AG04450 (cell line): ENCODE measurements around the gene ABCB11. TPM values are rescaled to one million over a fixed set of nuclear protein-coding genes. Genes with fewer than 3 reads are reported as not detected.

ENCODE experiments used
- CTCF ChIA-PET: fragments of 300-600, 350-600 bp; formaldehyde crosslinking; extraction: SDS; loops from one replicate; lab custom pipeline; 2022; ENCODE audit warnings: antibody characterized with exemption, inconsistent platforms; lab: Charles Lee
- POLR2A ChIA-PET: fragments of 350-600 bp; formaldehyde crosslinking; extraction: SDS; loops from one replicate; lab custom pipeline; 2021; ENCODE audit warnings: antibody characterized with exemption, inconsistent platforms; lab: Yijun Ruan, JAX
- DNase-seq: peaks from one replicate; pipeline ENCODE4 v3.0.0-alpha.2; 2011; ENCODE audit warnings: low read depth, low spot score
- H3K27ac ChIP-seq: one replicate; pipeline ENCODE4 v1.5.1; 2012; ENCODE audit warnings: low read depth, low read length, control low read depth
- H3K27me3 ChIP-seq: one replicate; pipeline ENCODE4 v1.6.0; 2012; ENCODE audit warnings: low read length; ENCODE audit not compliant: control insufficient read depth, insufficient read depth
- H3K4me3 ChIP-seq: 2 replicates; pipeline ENCODE4 v1.5.1; 2011; ENCODE audit warnings: mild to moderate bottlenecking, low read depth, low read length, control low read depth
- H3K9me3 ChIP-seq: 2 replicates; pipeline ENCODE4 v1.5.1; 2012; ENCODE audit warnings: low read length; ENCODE audit not compliant: control insufficient read depth, insufficient read depth
- CTCF ChIP-seq: IDR thresholded peaks from 2 replicates; pipeline ENCODE4 v1.5.1; 2011; ENCODE audit warnings: low read depth, low read length, control low read depth, inconsistent platforms
- polyA plus RNA-seq: library from polyadenylated mRNA; depleted of rRNA; stranded (reverse); fragments of >200 nt; gene quantifications from 2 replicates; pipeline ENCODE4 v1.2.3, GENCODE V29; 2011

The ABCB11 gene
- polyA plus RNA-seq, 1 experiment = not detected

DNA sequence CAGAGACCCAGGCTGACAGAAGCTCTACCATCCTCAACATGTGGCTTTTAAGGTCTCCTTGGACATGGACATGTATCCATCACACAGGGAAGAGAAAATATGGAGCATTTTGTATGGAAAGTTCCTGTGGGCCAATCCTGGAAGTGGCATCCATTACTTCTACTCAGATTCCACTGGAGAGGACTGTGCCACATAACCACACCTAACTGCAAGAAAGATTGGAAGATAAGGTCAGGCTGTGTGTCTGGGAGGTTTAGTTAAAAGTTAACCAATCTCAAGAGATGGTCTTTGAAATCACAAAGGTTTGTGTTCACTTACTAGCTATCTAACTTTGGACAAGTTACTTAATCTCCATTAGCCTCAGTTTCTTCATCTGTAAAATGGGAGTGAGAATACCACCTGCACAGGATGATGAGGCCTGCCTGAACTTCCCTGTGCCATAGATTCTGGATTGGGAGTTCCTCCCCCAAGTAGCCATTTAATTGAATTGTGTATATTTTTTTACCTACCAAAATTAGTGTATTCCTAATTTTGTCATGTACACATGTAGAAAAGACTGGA, 3.9 kb upstream of the ABCB11 start:
- no peak for TF ChIP-seq CTCF
- CTCF ChIA-PET = no interaction called here
- POLR2A ChIA-PET = no interaction called here
- no peak overlapping the region for H3K27ac ChIP-seq
- H3K27me3 ChIP-seq = no peaks in the 10 kb centered on the region
- no peaks in the 10 kb centered on the region for H3K9me3 ChIP-seq
- no peak for DNase-seq
- no peak overlapping the region for H3K4me3 ChIP-seq

GRCh38 chr2:169034256-169034655, 3.1 kb upstream of the ABCB11 start:
- CTCF ChIA-PET = no interaction called here
- no peak for TF ChIP-seq CTCF
- Histone ChIP-seq H3K27ac (no peak overlapping the region), H3K9me3 (no peaks in the 10 kb centered on the region), H3K27me3 (no peaks in the 10 kb centered on the region), H3K4me3 (no peak overlapping the region)
- no peak for DNase-seq
- POLR2A ChIA-PET = no interaction called here

- TF ChIP-seq CTCF = no peak
- Histone ChIP-seq H3K9me3 (no peaks in the 10 kb centered on the region), H3K27ac (no peak overlapping the region), H3K27me3 (no peaks in the 10 kb centered on the region), H3K4me3 (no peak overlapping the region)
- ChIA-PET POLR2A (no interaction called here), CTCF (no interaction called here)
- no peak for DNase-seq
Observed at GRCh38 chr2:169029341-169029740, 1.8 kb downstream of the ABCB11 start.

DNA sequence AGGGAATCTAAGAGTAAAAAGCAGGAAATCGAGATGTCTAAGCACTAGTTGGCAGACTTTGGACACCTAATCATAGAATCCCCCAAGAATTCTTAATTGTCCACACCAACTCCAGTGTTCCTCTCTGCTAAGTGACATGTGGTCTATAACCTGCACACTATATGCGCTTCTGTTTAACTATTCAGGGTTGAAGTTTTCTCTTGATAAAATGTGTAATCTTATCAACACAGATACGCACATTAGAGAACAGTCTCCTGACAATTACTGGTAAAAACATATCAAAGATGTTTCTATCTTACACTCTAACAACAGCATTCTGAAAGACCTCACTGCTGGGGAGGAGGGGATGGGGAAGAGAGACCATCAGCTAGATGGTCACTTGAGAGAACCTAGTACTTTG, 3.9 kb downstream of the ABCB11 start:
- Histone ChIP-seq H3K4me3 (no peak overlapping the region), H3K27ac (no peak overlapping the region), H3K9me3 (no peaks in the 10 kb centered on the region), H3K27me3 (no peaks in the 10 kb centered on the region)
- TF ChIP-seq CTCF = no peak
- POLR2A ChIA-PET = no interaction called here
- DNase-seq = no peak
- CTCF ChIA-PET = no interaction called here

DNA sequence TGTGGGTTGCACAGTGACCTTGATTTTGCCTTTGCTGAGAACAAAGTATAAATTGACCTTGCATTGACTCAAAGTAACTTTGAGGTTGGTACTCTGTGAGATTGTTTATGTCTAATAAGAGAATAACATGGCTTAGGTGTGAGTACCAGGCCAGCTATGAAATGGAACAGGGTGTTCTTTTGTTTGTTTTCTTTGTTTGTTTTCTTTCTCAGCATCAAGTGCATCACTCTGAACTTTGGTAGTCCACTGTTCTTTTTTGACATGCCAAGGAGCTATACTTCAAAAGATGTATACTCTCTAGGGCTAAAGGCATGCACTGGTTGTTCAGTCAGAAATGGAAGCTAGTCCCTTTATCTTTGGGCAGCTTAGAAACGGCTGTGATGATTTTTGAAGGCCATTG, 5.1 kb downstream of the ABCB11 start:
- Histone ChIP-seq H3K9me3 (no peaks in the 10 kb centered on the region), H3K27me3 (no peaks in the 10 kb centered on the region), H3K27ac (no peak overlapping the region), H3K4me3 (no peak overlapping the region)
- POLR2A ChIA-PET = no interaction called here
- no peak for DNase-seq
- TF ChIP-seq CTCF = no peak
- CTCF ChIA-PET = no interaction called here
